GM10847 (cell line): ENCODE results near the gene LHFPL3.

Experiments used
- POLR2A ChIP-seq: IDR thresholded peaks from 2 replicates; pipeline ENCODE4 v1.6.1; 2011; ENCODE audit not compliant: insufficient read length; ENCODE audit errors: extremely low read depth

Gene LHFPL3

DNA sequence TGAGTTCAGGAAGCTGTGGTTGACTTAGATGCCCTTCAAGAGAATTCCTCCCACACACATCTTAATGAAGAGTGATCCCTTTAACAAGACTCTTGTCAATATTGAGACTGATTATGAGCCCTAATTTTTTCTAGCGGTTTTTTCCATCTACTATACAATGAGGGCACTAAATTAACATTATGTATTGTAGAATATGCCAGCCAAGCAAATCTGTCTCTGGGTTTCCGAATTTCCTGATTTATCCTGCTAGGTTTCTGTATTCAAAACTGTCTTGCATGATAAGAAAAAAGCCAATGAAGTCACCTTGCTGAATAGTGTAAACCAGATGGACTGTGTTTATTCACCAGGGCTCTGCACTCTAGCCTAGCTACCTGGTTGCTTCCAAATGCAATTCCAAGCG lies 461.4 kb downstream of the LHFPL3 start:
- TF ChIP-seq POLR2A, result no peak

- TF ChIP-seq POLR2A, result no peak
These were observed 462.0 kb downstream of the LHFPL3 start for GRCh38 chr7:104790440-104790839.

DNA sequence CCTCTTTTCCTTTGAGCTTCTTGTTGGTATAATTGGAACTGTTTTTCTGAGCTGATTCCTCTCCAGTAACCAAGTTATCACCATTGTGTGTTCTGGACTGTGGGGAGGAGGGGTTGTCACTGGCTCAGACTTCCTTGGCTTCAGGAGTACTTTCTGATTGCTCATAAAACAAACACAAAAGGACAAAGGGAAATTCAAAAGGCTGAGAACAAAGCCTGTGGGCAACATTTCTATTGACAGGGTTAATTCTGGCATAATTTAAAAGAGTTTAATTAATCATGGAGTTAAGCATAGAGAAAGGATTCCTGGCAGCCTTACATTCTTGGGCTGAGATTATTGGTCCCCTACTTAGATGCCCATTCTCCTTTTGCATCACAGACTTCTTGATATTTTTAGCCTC lies 462.7 kb downstream of the LHFPL3 start:
- no peak for TF ChIP-seq POLR2A

DNA sequence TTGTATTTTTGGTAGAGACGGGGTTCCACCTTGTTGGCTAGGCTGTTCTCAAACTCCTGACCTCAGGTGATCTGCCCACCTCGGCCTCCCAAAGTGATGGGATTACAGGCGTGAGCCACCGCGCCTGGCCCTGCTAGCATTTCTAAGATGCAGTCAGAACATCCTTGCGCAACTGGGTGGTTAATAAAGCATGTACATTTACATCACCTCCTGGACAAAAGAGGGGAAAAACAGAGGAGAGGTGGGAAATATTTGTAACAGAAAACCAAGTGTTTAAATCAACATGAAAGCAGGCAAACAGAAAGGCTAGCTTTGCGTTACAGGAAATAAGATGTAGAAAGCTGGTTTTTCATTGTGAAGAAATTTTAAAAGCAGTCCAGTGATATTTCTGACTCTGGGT lies 464.7 kb downstream of the LHFPL3 start:
- TF ChIP-seq POLR2A, result no peak

- TF ChIP-seq POLR2A, result no peak
These were observed 465.8 kb downstream of the LHFPL3 start for GRCh38 chr7:104794154-104794553.

GRCh38 chr7:104794589-104794988 lies 466.2 kb downstream of the LHFPL3 start:
- TF ChIP-seq POLR2A, result no peak

DNA sequence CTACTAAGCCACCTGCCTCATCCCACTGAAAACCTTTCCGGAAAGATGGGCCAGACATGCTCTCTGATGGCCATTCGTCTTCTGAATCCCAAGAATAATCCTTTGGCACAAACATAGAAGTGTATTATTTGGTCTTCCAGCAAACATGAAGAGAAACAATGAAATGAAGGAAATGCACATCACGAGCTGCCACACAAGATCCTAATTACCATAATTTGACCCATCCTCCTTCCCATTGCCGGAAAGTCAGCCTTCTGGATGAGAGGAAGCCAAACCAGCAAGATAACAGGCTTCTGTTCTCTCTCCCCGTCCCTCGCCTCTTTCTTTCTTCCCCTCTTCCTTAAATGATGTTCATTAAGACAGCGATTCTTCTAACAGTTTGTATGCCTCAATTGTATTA lies 466.7 kb downstream of the LHFPL3 start:
- TF ChIP-seq POLR2A, result no peak

DNA sequence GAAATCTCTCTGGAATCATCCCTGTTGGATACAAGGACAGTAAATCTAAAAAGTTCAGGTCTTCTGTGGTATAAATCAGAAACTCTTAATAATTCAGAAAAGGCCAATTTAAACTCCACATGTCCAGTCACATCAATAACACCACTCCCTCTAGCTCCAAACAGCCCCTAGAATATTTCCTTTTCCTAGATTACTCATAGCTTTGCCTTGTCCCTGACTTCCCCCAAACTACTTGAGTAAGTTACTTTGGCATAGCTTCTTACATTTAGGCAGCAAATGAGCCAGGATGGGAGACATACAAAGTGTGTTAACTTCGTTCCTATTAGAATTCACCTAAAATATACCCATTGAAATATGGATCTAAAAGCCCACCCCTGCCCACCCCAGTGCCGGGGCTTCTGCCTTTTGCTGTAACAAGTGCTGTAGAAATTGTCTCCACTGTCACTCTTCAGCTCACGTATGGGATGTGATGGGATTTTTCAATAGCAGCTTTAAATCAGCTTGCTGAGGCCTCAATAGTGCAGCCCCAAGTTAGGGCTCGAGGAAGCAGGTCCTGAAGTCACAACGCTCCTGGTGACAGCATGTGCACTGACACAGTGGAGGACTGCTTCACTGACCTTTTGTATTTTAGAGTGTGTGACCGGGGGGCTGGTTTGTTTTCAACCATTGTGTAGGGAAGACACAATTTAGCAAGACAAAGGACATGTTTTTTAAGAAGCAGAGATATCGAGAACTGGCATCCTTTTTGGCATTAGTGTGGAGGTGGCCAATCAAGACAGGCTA lies 467.4 kb downstream of the LHFPL3 start:
- TF ChIP-seq POLR2A, result no peak

DNA sequence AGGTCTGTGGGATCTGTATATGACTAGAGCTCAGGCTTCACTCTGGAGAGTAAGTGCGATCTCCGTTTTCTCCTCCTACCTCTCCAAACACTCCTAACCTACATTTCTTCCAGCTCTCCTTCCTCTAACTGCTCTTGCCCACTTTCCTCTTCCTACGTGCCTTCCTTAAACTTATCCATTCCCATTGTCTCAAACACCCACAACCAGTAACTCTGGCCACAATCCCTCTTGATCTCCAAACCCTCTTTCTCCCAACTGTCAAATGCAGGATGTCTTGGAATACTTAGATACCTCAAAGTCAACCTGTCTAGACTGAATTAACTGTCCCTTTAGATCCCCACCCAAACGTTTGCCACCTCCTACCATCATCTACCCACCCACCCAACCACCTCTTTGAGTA lies 471.9 kb downstream of the LHFPL3 start:
- TF ChIP-seq POLR2A, result no peak

- no peak for TF ChIP-seq POLR2A
These were observed 472.6 kb downstream of the LHFPL3 start for GRCh38 chr7:104801022-104801421.

GRCh38 chr7:104803931-104804330 lies 475.5 kb downstream of the LHFPL3 start:
- no peak for TF ChIP-seq POLR2A

DNA sequence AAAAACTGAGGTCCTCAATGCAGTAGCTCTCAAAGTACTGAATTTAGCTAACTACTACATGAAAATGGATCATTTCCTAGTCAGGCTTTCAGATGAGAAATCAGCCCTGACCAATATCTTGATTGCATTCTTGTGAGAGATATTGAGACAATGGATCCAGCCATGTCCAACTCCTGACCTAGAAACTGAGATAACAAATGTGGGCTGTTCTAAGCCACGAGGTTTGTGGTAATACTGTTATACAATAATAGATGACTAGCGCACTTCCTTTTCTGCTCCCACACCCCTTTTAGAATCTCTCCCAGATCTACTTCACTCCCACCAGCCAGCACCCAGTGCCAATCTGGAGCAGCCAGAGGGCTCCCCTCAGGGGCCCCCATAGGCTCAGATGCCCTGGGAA lies 476.3 kb downstream of the LHFPL3 start:
- no peak for TF ChIP-seq POLR2A

DNA sequence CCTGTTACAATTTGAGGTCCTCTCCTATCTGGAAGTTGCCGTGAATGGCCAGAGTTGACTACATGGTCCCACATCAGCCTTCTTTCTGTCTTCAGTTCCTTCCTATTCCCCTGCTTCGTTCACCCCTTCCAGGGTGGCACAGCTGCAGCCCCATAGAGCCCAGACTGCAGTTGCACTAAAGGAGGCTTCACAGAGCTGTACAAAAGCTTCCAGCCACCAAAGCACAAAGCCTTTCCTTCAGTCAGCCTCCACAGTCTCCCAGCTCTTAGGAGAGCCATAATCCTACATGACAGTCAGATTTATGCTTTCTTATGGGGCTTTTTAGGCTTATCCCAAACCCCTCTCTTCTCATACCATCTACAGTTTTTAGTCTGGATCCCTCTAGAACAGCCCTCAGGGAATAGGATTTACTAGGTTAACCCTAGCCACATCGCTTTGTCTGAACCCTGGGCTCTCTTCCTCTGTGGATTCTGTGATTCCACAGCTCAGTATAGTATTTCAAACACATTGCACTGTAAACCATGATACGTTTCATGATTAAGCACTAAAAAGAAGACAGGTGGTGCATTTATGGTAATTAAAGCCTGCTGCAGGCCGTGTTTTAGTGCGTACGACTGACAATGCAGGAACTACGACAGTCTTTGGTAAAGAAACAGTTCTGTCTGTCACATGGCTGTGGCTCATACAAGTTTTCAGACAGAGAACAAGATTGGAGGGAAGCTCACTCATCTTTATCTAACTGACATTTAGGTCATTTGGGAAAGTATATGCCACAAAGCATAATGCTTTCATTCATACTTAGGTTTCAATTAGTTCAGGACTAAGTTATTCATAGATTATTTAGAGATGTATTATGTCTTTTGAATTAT lies 477.3 kb downstream of the LHFPL3 start:
- TF ChIP-seq POLR2A, result no peak

DNA sequence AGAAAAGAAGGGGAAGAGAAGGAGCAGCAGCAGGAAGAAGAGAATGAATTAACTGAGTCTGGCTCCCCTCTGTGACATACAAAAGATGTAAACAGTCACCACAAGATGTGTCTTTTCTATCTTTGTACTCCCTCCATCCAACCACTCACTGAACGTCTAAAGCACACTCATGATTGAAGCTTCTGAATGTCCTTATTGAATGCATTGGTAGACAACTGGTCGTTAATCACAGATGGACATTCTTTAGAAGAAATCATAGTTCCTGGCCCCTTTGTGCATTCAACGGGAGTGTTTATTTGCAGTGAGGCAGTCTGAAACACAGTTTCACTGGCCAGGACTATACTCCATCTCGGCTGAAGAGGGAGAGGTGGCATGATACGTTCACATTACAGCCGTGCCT lies 479.3 kb downstream of the LHFPL3 start:
- TF ChIP-seq POLR2A, result no peak

DNA sequence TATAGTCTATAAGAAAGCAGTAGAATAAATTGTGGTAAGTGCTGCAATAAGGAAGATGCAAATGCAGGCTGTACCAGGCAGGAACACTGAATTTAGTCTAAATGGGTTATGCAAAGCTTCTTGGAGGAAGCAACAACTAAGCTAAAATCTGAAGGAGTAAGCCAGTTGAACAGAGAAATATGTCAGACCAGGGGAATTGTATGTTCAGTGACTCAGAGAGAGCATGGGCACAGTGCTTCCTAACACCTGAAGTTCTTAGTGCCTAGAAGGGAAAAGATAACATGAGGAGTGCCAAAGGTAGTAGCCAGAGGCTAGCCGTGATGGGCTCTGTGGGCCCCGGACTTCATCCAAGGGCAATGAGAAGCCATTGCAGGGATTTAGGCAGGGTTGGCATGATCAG lies 481.5 kb downstream of the LHFPL3 start:
- no peak for TF ChIP-seq POLR2A

DNA sequence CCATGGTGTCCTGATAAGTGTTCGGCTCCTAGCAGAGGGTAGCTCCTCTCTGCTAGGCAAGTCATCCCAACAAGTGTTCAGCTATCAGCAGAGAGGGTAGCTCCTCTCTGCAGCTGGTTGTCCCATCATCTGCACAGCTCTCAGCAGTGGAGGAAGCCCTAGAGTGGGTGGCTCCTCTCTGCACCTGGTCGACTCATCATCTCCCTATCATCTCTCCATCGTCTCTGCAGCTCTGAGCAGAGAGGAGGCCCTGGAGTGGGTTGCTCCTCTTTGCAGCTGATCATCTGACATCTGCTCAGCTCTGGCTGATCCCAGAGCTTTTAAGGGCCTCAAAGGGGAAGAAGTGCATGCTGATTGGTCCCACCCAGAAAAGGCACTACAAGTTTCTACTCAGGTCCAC lies 485.7 kb downstream of the LHFPL3 start:
- TF ChIP-seq POLR2A, result no peak
